Measurements from ENCODE around the gene STXBP5. TPM values are rescaled to one million over a fixed set of nuclear protein-coding genes. Genes with fewer than 3 reads are reported as not detected.

STXBP5 gene
- total RNA-seq, 1 donor from 2014 or later, result 26.9 TPM

- H3K4me1 Mint-ChIP-seq (ENCODE audit: unreplicated experiment), result peaks cover 24% of the 10 kb centered on the region
- H3K27ac Mint-ChIP-seq (ENCODE audit: unreplicated experiment), result no peak overlapping the region
- no peaks in the 10 kb centered on the region for H3K9me3 Mint-ChIP-seq (ENCODE audit: unreplicated experiment)
- no peak overlapping the region for H3K4me3 Mint-ChIP-seq (ENCODE audit: unreplicated experiment)
- H3K27me3 Mint-ChIP-seq (ENCODE audit: unreplicated experiment), result peaks cover 4% of the 10 kb centered on the region
- no peak for DNase-seq (ENCODE audit: low spot score)
- TF ChIP-seq CTCF (IDR thresholded peaks at IDR 0.05; ENCODE audit: unreplicated experiment), result no peak
- no peaks in the 10 kb centered on the region for H3K36me3 Mint-ChIP-seq (ENCODE audit: low read depth, unreplicated experiment)
Observed at GRCh38 chr6:147434516-147434915, 230.3 kb downstream of the STXBP5 start.

DNA sequence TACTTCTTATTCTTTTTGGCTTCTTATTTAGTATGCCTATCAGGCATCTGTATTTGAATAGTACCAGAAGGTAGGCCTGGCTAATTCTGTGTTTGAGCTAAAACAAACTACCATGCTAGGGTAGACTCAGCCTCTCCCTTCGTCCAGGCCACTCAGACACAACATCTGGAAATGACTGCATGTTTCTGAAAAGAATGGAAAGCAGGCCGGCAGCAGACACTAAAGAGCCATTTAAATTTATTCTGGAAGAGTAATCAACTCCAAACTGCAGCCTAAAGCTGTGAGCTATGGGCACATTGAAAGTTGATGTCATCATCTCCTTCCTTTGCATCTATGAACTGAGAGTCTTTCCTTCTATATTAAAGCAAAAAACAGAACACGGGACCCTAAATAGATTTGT is 233.4 kb downstream of the STXBP5 start:
- no peak overlapping the region for H3K27ac Mint-ChIP-seq (ENCODE audit: unreplicated experiment)
- peaks cover 15% of the 10 kb centered on the region for H3K4me1 Mint-ChIP-seq (ENCODE audit: unreplicated experiment)
- H3K36me3 Mint-ChIP-seq (ENCODE audit: low read depth, unreplicated experiment), result no peaks in the 10 kb centered on the region
- H3K9me3 Mint-ChIP-seq (ENCODE audit: unreplicated experiment), result no peaks in the 10 kb centered on the region
- no peak for TF ChIP-seq CTCF (IDR thresholded peaks at IDR 0.05; ENCODE audit: unreplicated experiment)
- no peak overlapping the region for H3K4me3 Mint-ChIP-seq (ENCODE audit: unreplicated experiment)
- DNase-seq (ENCODE audit: low spot score), result no peak
- H3K27me3 Mint-ChIP-seq (ENCODE audit: unreplicated experiment), result peaks cover 4% of the 10 kb centered on the region

DNA sequence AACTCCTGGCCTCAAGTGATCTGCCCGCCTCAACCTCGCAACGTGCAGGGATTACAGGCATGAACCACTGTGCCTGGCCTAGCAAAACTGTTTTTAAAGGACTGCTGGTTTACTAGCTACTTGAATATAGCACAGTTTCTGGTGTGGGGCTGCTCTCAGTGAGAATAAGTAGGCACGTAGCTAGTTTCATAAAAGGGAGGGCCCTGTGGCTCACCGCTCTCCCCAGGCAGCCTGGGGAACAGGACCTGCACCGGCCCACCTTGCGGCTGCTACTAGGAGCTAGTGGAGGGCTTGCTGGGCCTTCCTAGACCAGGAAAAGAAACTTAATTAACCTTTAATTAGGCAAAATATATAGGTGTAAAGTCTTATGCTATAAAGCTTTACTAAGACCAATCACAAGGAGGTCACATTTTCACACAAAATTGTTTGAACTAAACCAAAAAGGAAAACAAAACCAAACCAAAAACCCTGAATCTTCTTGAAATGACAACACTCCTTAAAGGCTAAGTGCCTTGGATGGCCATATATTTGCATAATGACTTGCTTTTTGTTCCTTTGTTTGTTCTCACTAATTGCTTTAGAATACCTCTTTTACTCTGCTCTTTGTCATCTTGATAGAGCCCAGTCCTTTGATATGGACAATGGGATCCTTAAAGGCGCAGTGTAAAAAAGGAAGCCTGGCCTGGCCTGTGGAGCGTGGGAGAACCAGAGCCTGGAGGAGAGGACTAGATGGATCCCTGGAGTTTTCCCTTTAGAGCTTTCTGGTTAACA is 234.7 kb downstream of the STXBP5 start:
- no peak for DNase-seq (ENCODE audit: low spot score)
- Mint-ChIP-seq H3K4me3 (ENCODE audit: unreplicated experiment) (no peak overlapping the region), H3K27me3 (ENCODE audit: unreplicated experiment) (peaks cover 2% of the 10 kb centered on the region), H3K4me1 (ENCODE audit: unreplicated experiment) (peaks cover 13% of the 10 kb centered on the region), H3K9me3 (ENCODE audit: unreplicated experiment) (no peaks in the 10 kb centered on the region), H3K36me3 (ENCODE audit: low read depth, unreplicated experiment) (no peaks in the 10 kb centered on the region), H3K27ac (ENCODE audit: unreplicated experiment) (no peak overlapping the region)
- no peak for TF ChIP-seq CTCF (IDR thresholded peaks at IDR 0.05; ENCODE audit: unreplicated experiment)
